Ureter (tissue), 1 donor: ENCODE measurements around the gene MID1IP1. TPM values are rescaled to one million over a fixed set of nuclear protein-coding genes. Genes with fewer than 3 reads are reported as not detected.

Experiments
- DNase-seq: peaks from one replicate; pipeline ENCODE4 v3.0.0-alpha.2; 2020; ENCODE audit warnings: low spot score
- total RNA-seq: library from RNA; stranded (reverse); gene quantifications from one replicate; pipeline ENCODE4 v1.2.4, GENCODE V29; 2023
- donor health status: DM: yes; HTN: yes; CAD: no.

Gene MID1IP1
- total RNA-seq: 66.4 TPM

- DNase-seq: peak; percentile 92
These were observed at the start of gene MID1IP1 for GRCh38 chrX:38800981-38801845. Gene MID1IP1, plus strand, starts transcription at chrX:38801459. Its CDS starts 3,488 bp downstream, at chrX:38804947.

- DNase-seq: no peak
These were observed 47.0 kb upstream of the MID1IP1 start for GRCh38 chrX:38754102-38754790.

GRCh38 chrX:38754818-38755718, 46.2 kb upstream of the MID1IP1 start:
- DNase-seq: no peak

- DNase-seq: no peak
These were observed 40.4 kb upstream of the MID1IP1 start for GRCh38 chrX:38760883-38761282.

- no peak for DNase-seq
These were observed 33.2 kb upstream of the MID1IP1 start for GRCh38 chrX:38768079-38768478.

GRCh38 chrX:38770152-38770551, 31.1 kb upstream of the MID1IP1 start:
- no peak for DNase-seq

GRCh38 chrX:38774249-38774648, 27.0 kb upstream of the MID1IP1 start:
- DNase-seq: no peak

- no peak for DNase-seq
These were observed 4.3 kb upstream of the MID1IP1 start for GRCh38 chrX:38796946-38797345.

GRCh38 chrX:38798956-38799355, 2.3 kb upstream of the MID1IP1 start:
- no peak for DNase-seq

GRCh38 chrX:38799995-38800580, 1.2 kb upstream of the MID1IP1 start:
- no peak for DNase-seq

GRCh38 chrX:38803243-38803587, 2.0 kb downstream of the MID1IP1 start:
- DNase-seq: no peak

- DNase-seq: peak; percentile 85
These were observed 2.6 kb downstream of the MID1IP1 start for GRCh38 chrX:38803588-38804431.

- DNase-seq: peak; percentile 43
These were observed 3.1 kb downstream of the MID1IP1 start for GRCh38 chrX:38804432-38804681.

GRCh38 chrX:38804682-38805431, 3.6 kb downstream of the MID1IP1 start:
- peak; percentile 59 for DNase-seq

GRCh38 chrX:38805432-38806389, 4.5 kb downstream of the MID1IP1 start:
- DNase-seq: peak; percentile 73

GRCh38 chrX:38806875-38807621, 5.8 kb downstream of the MID1IP1 start:
- no peak for DNase-seq

GRCh38 chrX:38807873-38808272, 6.6 kb downstream of the MID1IP1 start:
- no peak for DNase-seq

- DNase-seq: no peak
These were observed 10.4 kb downstream of the MID1IP1 start for GRCh38 chrX:38811515-38812243.
